ENCODE results near the gene CST9.

CST9 gene

DNA sequence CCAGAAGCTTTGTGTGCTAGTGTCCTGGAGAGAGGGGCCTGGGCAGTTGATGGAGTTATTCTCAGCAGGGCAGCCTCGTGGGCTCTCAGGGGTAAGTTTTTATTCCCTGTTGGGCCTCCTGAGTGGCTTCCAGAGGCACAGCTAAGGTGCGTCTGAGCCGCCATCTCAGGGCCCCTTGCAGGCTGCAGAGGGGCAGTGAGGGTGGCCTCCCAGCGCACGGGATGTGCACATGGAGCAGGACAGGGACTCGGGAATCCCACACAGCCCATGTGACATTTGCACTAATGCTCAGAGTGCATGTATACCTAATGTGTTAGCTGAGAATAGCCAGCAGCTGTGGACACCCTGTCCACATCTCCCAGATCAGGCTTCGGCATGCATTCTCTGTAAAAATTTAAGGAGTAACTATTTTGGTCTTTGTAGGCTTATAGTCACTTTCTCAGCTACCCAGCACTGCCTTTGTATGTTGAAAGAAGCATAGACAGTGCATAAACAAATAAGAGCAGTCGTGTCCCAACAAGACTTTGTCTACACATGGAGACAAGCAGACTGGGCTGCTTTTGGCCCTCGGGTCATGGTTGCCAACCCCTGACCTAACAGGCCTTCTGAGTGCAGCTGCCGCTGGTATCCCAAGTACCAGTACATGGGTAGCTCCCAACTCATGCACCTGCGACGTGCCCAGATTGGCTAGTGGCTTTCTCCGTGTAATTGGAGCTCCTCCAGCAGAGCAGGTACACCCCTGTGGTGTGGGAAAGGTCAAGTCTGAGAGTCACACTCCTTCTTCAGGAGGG, 18.8 kb downstream of the CST9 start:
- POLR2A ChIA-PET = no interaction called here
- no peak for DNase-seq (ENCODE audit: low read depth, low spot score)
- CTCF ChIA-PET = no interaction called here
- no peak overlapping the region for H3K4me3 ChIP-seq (ENCODE audit: low read depth, low read length)
- TF ChIP-seq, protein P1, sequence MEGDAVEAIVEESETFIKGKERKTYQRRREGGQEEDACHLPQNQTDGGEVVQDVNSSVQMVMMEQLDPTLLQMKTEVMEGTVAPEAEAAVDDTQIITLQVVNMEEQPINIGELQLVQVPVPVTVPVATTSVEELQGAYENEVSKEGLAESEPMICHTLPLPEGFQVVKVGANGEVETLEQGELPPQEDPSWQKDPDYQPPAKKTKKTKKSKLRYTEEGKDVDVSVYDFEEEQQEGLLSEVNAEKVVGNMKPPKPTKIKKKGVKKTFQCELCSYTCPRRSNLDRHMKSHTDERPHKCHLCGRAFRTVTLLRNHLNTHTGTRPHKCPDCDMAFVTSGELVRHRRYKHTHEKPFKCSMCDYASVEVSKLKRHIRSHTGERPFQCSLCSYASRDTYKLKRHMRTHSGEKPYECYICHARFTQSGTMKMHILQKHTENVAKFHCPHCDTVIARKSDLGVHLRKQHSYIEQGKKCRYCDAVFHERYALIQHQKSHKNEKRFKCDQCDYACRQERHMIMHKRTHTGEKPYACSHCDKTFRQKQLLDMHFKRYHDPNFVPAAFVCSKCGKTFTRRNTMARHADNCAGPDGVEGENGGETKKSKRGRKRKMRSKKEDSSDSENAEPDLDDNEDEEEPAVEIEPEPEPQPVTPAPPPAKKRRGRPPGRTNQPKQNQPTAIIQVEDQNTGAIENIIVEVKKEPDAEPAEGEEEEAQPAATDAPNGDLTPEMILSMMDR (IDR thresholded peaks at IDR 0.05; ENCODE audit: insufficient read depth, low read length, missing control alignments) = no peak

DNA sequence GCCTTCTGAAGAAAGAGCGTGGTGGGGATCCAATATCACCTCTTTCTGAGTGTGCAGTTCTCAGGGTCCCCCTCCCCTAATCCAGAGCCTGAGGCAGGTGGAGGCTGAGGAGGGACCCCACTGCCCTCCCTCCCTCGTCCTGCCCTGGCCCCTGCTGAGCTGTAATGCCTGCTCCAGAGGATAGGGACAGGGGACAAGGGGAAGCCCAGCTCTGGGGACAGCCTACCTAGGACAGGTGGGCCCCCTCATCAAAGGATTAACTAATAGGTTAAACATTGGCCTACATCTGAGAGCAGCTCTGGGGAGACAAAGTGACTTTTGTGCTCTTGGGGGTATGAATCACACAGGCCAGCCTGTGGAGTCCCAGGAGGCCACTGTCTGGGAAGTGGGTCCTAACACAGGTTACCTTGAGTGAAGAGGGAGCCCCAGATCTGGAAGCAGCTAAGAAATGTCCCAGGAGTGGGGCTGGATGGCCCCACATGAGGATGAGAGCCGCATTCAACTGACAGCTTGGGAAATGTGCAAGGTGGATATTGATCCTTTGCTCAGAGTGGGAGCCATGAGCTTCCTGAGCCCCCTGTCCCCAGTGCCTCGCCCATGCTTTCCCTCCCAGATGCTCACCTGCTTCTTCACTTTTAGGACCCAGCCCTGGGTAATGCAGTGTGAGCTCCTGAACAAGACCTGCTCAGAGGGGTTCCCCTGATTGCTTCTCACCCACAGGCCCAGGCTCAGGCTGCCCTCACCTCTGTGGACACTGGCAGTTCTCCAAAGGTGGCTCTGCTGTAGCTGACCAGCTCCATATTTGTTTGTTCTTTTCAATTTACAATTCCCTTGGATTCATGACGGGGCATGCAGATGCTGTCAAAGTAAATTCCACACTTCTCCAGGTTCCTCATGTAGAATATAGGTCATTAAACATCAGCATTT, 19.6 kb downstream of the CST9 start:
- TF ChIP-seq, protein P1 (IDR thresholded peaks at IDR 0.05; ENCODE audit: insufficient read depth, low read length, missing control alignments) = no peak
- H3K4me3 ChIP-seq (ENCODE audit: low read depth, low read length) = no peak overlapping the region
- POLR2A ChIA-PET = no interaction called here
- no peak for DNase-seq (ENCODE audit: low read depth, low spot score)
- CTCF ChIA-PET = interaction anchor here (0.8 kb wide), 1 partner anchor 144 kb away, joined by 4 read pairs; no protein-coding TSS in a partner anchor

DNA sequence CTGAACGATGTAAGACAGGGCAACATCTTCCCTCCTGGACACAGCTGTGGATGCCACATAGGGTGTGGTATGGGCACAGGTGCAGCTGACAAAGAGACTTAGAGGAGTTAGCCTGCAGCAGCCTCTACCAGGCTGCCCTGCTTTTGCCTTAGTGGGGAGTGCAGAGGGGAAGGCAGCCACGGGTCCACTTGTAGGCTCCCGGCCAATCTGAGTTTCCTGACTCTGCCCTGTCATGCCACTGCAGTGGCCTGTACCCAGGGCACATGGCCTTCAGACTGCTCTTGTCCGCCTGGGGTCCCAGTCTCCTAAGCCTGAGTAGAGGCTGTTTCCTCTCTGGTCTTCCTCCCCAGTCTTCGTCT, 20.3 kb downstream of the CST9 start:
- TF ChIP-seq, protein P1 (IDR thresholded peaks at IDR 0.05; ENCODE audit: insufficient read depth, low read length, missing control alignments) = no peak
- H3K4me3 ChIP-seq (ENCODE audit: low read depth, low read length) = no peak overlapping the region
- DNase-seq (ENCODE audit: low read depth, low spot score) = no peak
- ChIA-PET POLR2A (no interaction called here), CTCF (interaction anchor here (0.8 kb wide), 1 partner anchor 143 kb away, joined by 4 read pairs; no protein-coding TSS in a partner anchor)

DNA sequence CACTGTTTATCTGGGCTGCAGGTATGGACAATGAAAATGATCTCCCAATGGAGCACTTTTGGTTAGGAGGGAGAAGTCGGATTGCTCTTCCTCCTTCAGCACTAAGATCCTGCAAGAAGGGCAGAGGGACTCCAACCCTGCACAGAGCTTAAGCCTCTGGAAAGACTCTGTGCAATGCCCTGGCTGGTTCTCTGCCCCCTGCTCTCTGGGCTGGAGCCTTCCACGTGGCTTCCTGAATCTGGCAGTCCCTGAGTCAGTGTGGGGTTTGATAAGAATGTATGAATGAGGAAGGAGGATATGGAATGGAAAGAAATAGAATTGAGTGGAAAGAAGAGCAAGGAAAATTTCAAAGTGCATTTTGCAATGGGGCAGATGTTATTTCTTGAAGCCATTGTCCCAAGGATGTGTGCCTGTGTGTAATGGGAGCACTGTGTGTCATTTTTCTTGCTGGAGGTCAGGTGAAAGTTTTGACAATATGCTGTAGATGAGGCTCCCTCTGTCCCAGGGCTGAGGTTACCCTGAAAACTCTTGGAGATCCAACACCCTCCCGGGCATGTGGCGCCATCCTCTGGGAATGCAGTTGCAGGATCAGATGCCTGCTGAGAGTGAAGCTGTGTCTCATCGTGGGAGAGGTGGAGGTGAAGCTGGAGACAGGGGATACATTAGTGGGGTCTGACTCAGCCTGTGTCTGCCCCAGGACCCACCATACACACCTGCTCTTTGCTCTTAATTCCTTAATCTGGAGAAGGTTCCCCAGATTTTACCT, 21.1 kb downstream of the CST9 start:
- CTCF ChIA-PET = interaction anchor here (0.6 kb wide), 1 partner anchor 143 kb away, joined by 3 read pairs; no protein-coding TSS in a partner anchor
- POLR2A ChIA-PET = no interaction called here
- TF ChIP-seq, protein P1 (IDR thresholded peaks at IDR 0.05; ENCODE audit: insufficient read depth, low read length, missing control alignments) = no peak
- no peak for DNase-seq (ENCODE audit: low read depth, low spot score)
- H3K4me3 ChIP-seq (ENCODE audit: low read depth, low read length) = no peak overlapping the region

DNA sequence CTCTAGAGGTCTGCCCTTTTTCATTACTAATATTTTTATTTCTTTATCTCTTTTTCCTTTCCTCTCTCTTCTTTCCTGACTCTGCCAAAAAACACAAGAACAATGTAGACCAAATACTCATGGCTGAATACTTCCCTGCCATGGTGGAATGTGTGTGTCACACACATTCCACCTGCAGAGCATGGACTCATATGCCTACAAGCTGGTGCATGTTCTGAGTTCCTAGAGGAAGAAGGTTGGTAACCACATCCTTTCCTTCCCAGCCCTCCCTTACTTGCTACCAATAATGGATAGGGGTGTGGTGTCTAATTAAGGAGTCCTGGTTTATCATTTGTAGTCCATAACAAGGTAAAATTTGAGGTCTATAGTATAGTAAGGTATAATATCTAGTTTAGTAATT, 22.2 kb downstream of the CST9 start:
- ChIA-PET CTCF (no interaction called here), POLR2A (no interaction called here)
- TF ChIP-seq, protein P1 (IDR thresholded peaks at IDR 0.05; ENCODE audit: insufficient read depth, low read length, missing control alignments) = no peak
- DNase-seq (ENCODE audit: low read depth, low spot score) = no peak
- H3K4me3 ChIP-seq (ENCODE audit: low read depth, low read length) = no peak overlapping the region
